D721Med (cell line): ENCODE data around the gene BRD8.

Source experiments
- DNase-seq: peaks from one replicate; pipeline ENCODE4 v3.0.0; 2011; ENCODE audit warnings: low spot score; ENCODE audit not compliant: insufficient read length
- FAIRE-seq: peaks from 2 replicates; lab custom pipeline; 2011; peaks lifted over from hg19 to GRCh38; lab: Jason Lieb, UNC
- TF ChIP-seq, protein P1 (sequence below): IDR thresholded peaks from 2 replicates; pipeline ENCODE4 v1.5.1; 2012; ENCODE audit warnings: mild to moderate bottlenecking, control low read depth; ENCODE audit not compliant: insufficient read depth; ENCODE audit errors: missing control alignments

The BRD8 gene

GRCh38 chr5:138091685-138092084 is 86.7 kb downstream of the BRD8 start:
- FAIRE-seq (no peak), DNase-seq (no peak)
- TF ChIP-seq, protein P1, sequence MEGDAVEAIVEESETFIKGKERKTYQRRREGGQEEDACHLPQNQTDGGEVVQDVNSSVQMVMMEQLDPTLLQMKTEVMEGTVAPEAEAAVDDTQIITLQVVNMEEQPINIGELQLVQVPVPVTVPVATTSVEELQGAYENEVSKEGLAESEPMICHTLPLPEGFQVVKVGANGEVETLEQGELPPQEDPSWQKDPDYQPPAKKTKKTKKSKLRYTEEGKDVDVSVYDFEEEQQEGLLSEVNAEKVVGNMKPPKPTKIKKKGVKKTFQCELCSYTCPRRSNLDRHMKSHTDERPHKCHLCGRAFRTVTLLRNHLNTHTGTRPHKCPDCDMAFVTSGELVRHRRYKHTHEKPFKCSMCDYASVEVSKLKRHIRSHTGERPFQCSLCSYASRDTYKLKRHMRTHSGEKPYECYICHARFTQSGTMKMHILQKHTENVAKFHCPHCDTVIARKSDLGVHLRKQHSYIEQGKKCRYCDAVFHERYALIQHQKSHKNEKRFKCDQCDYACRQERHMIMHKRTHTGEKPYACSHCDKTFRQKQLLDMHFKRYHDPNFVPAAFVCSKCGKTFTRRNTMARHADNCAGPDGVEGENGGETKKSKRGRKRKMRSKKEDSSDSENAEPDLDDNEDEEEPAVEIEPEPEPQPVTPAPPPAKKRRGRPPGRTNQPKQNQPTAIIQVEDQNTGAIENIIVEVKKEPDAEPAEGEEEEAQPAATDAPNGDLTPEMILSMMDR, result no peak
